K562 (cell line): ENCODE measurements around the gene TPSG1. TPM values are rescaled to one million over a fixed set of nuclear protein-coding genes. Genes with fewer than 3 reads are reported as not detected.

Source experiments
- BDP1 ChIP-seq: IDR thresholded peaks from 3 replicates; pipeline ENCODE4 v1.6.1; 2011; ENCODE audit not compliant: insufficient read length, insufficient read depth
- CBX3 ChIP-seq, 2 experiments: IDR thresholded peaks; 1 replicate in 1 of 2; 2 replicates in 1 of 2; pipeline ENCODE4 v1.6.1; 2012; ENCODE audit warnings: inconsistent platforms in 2 of 2, low read length in 2 of 2, borderline replicate concordance in 1 of 2, control low read depth in 1 of 2
- HNRNPK ChIP-seq: fragments of 200-400 bp; formaldehyde crosslinking; IDR thresholded peaks from one replicate; pipeline ENCODE4 v1.6.1; 2018; ENCODE audit warnings: mild to moderate bottlenecking, low read depth, low read length; ENCODE audit not compliant: poor library complexity, severe bottlenecking
- MAFK ChIP-seq: IDR thresholded peaks from 2 replicates; pipeline ENCODE4 v1.6.1; 2011; ENCODE audit warnings: low read length, improper control_type of control experiment
- NKRF ChIP-seq: fragments of 450-650 bp; IDR thresholded peaks from 2 replicates; pipeline ENCODE4 v1.6.1; 2016; ENCODE audit warnings: borderline replicate concordance
- NRF1 ChIP-seq, 2 experiments: fragments of 450-650 bp; IDR thresholded peaks in 1 of 2; conservative IDR thresholded peaks in 1 of 2; 2 replicates each; pipeline ENCODE4 v1.6.1; 2014; ENCODE audit warnings: mild to moderate bottlenecking in 2 of 2
- POLR2A ChIP-seq: fragments of 450-650 bp; conservative IDR thresholded peaks from 2 replicates; pipeline ENCODE4 v1.6.1; 2016
- SAFB ChIP-seq: fragments of 200-400 bp; formaldehyde crosslinking; IDR thresholded peaks from 2 replicates; pipeline ENCODE4 v1.6.1; 2017; ENCODE audit warnings: low read depth, low read length, borderline replicate concordance
- SMAD4 ChIP-seq: fragments of 250-450 bp; sonication (Bioruptor Pico); conservative IDR thresholded peaks from 2 replicates; pipeline ENCODE4 v1.8.0; 2021; ENCODE audit warnings: inconsistent platforms, mild to moderate bottlenecking, moderate library complexity
- SMARCB1 ChIP-seq: IDR thresholded peaks from 2 replicates; pipeline ENCODE4 v1.6.1; 2011; ENCODE audit warnings: improper control_type of control experiment, low read depth; ENCODE audit not compliant: insufficient read length
- TAF7 ChIP-seq: fragments of 450-650 bp; IDR thresholded peaks from 2 replicates; pipeline ENCODE4 v1.6.1; 2016; ENCODE audit warnings: missing genetic modification characterization, missing compliant biosample characterization
- TFAP4 ChIP-seq: sonication (generic); formaldehyde crosslinking; IDR thresholded peaks from 2 replicates; pipeline ENCODE4 v1.8.0; 2022; ENCODE audit warnings: missing genetic modification reagents, mild to moderate bottlenecking, moderate library complexity, borderline replicate concordance
- THAP7 ChIP-seq: fragments of 250-450 bp; sonication (Bioruptor Pico); IDR thresholded peaks from 2 replicates; pipeline ENCODE4 v1.5.0; 2021
- XRCC5 ChIP-seq: fragments of 200-400 bp; formaldehyde crosslinking; IDR thresholded peaks from 2 replicates; pipeline ENCODE4 v1.6.1; 2017; ENCODE audit warnings: low read depth, mild to moderate bottlenecking, low read length
- ZFX ChIP-seq: sonication (generic); formaldehyde crosslinking; IDR thresholded peaks from 2 replicates; pipeline ENCODE4 v1.8.0; 2022; ENCODE audit warnings: mild to moderate bottlenecking, missing genetic modification reagents, moderate library complexity
- ZNF609 ChIP-seq: sonication (generic); formaldehyde crosslinking; IDR thresholded peaks from 2 replicates; pipeline ENCODE4 v1.8.1; 2023; ENCODE audit warnings: missing genetic modification reagents, mild to moderate bottlenecking, borderline replicate concordance
- ZNF707 ChIP-seq: fragments of 250-450 bp; sonication (Bioruptor Pico); conservative IDR thresholded peaks from 2 replicates; pipeline ENCODE4 v1.8.0; 2022; ENCODE audit warnings: inconsistent platforms, mild to moderate bottlenecking, moderate library complexity
- ZNF740 ChIP-seq, 3 experiments: fragments of 200-800 bp in 1 of 3; sonication (Bioruptor generic) in 1 of 3; sonication (generic) in 1 of 3; formaldehyde crosslinking in 1 of 3; IDR thresholded peaks; 2 replicates each; pipeline versions ENCODE4 v1.6.1 to v1.8.0; 2016 to 2022; ENCODE audit warnings: mild to moderate bottlenecking in 2 of 3, missing compliant biosample characterization in 2 of 3, missing genetic modification characterization in 2 of 3, missing genetic modification reagents in 1 of 3
- polyA plus RNA-seq, 8 experiments: library from polyadenylated mRNA; depleted of rRNA in 4 of 8; stranded (reverse) in 5 of 8; unstranded in 3 of 8; fragments of >200 nt; fragmentation: Nextera tagmentation in 2 of 8; fragmentation: Illumina TruSeq in 1 of 8; extraction: Ambion mirVana in 2 of 8; extraction: Trizol in 1 of 8; gene quantifications; 2 replicates each; pipeline versions ENCODE4 v1.2.1 to v1.2.3, GENCODE V29; 2011 to 2014; ENCODE audit warnings: inconsistent platforms in 1 of 8, missing spikeins in 1 of 8
- total RNA-seq, 7 experiments: library from RNA; depleted of rRNA in 6 of 7; stranded (reverse); fragments of >200 nt in 6 of 7; fragmentation: Illumina TruSeq in 2 of 7; extraction: Trizol in 2 of 7; gene quantifications; 2 replicates each; pipeline versions ENCODE4 v1.2.1 to v1.2.3, GENCODE V29; 2011 to 2021; ENCODE audit warnings: low replicate concordance in 1 of 7

Gene TPSG1
- total and polyA plus RNA-seq, 9 of the 15 experiments (the other 6 are each of a cell fraction or from before 2014, with no cell fraction given) = not detected

GRCh38 chr16:1220098-1220728, 4.9 kb downstream of the TPSG1 start (continued):
- TF ChIP-seq ZNF740 (CRISPR knock-in tag; IDR thresholded peaks at IDR 0.05) (0 out of 2 replicates have a peak, but pooled peaks have one; percentile 34), ZNF740 (tag; IDR thresholded peaks at IDR 0.05) (no peak), TFAP4 (CRISPR knock-in tag) (peak; percentile 20; the same call in 1 of the 2 replicates), MAFK (no peak), ZNF707 (CRISPR knock-in tag) (no peak), XRCC5 (no peak), BDP1 (no peak), NKRF (no peak), NRF1 (conservative IDR thresholded peaks at IDR 0.05 in 1 of 2, IDR thresholded peaks at IDR 0.05 in 1 of 2) (peak; percentile 75 to 80), SMAD4 (CRISPR knock-in tag) (no peak), CBX3 (IDR thresholded peaks at IDR 0.05; ENCODE audit: borderline replicate concordance in 1 of 2, low read length in 2 of 2) (no peak), HNRNPK (no peak), SAFB (no peak), SMARCB1 (no peak), POLR2A (no peak), THAP7 (CRISPR knock-in tag) (no peak), ZNF609 (CRISPR knock-in tag) (no peak), TAF7 (tag) (no peak), ZFX (CRISPR knock-in tag) (peak; percentile 37)
